ENCODE data around the gene CCNB2.

- TF ChIP-seq CTCF (IDR thresholded peaks at IDR 0.05) (no peak), POLR2AphosphoS5 (IDR thresholded peaks at IDR 0.05) (no peak), POLR2A (IDR thresholded peaks at IDR 0.05) (no peak)
These were observed 35.7 kb downstream of the CCNB2 start for GRCh38 chr15:59140422-59141226.

Measured in sigmoid colon (tissue), 4 donors.